ENCODE results near the gene ARF3. TPM values are rescaled to one million over a fixed set of nuclear protein-coding genes. Genes with fewer than 3 reads are reported as not detected.

ARF3 gene
- total RNA-seq, 1 experiment from 2014 or later: 224 TPM

DNA sequence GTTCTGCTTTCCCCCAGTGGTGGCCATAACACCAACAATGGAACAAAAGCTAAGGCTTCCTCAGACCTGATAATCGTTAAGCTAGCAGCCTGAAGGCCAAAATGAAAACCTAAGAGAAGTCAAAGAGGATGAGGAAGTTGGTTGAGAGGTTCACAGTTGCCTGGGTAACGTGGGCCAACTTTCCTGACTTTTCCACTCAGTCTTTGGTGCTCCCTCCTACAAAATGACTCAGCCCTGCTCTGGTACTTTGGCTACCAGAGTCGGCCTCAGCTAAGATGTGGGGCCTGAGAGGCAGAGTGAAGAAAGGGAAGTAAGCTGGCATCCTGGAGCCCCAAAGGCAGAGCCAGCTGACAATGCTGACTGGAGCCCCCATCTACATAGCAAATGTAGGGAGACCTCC lies 17.1 kb downstream of the ARF3 start:
- no peaks in the 10 kb centered on the region for H3K4me1 ChIP-seq (ENCODE audit: control insufficient read depth, insufficient read depth, low read length)
- peaks cover 9% of the 10 kb centered on the region for H3K36me3 ChIP-seq (ENCODE audit: control insufficient read depth, insufficient read depth, low read length)
- no peak for DNase-seq (ENCODE audit: low read depth, low spot score)
- ATAC-seq: no peak
- ChIA-PET CTCF (no interaction called here), POLR2A (no interaction called here)
- in situ Hi-C loops (cut with HindIII; ENCODE audit: low pct_unique_long_range_greater_than_20kb, low sequenced_read_pairs): no loop called here
- BruUV-seq (replicated peaks): no TSS peak
- no peak overlapping the region for H3K27ac ChIP-seq (ENCODE audit: low read length)
- H3K9me3 ChIP-seq (ENCODE audit: control insufficient read depth, insufficient read depth, low read depth, low read length): no peaks in the 10 kb centered on the region
- no peak overlapping the region for H3K4me3 ChIP-seq (ENCODE audit: low read depth in 2 of 2, low read length in 2 of 2)
- H3K27me3 ChIP-seq (ENCODE audit: control insufficient read depth, insufficient read depth, low read length): no peaks in the 10 kb centered on the region
- intact Hi-C loops (cut with micrococcal nuclease; ENCODE audit: unreplicated experiment): no loop called here
- TF ChIP-seq POLR2AphosphoS5 (IDR thresholded peaks at IDR 0.05; ENCODE audit: low read depth, low read length): no peak
- TF ChIP-seq TCF7L2 (IDR thresholded peaks at IDR 0.05; ENCODE audit: low read depth, low read length): 0 out of 2 replicates have a peak, but pooled peaks have one; percentile 15

DNA sequence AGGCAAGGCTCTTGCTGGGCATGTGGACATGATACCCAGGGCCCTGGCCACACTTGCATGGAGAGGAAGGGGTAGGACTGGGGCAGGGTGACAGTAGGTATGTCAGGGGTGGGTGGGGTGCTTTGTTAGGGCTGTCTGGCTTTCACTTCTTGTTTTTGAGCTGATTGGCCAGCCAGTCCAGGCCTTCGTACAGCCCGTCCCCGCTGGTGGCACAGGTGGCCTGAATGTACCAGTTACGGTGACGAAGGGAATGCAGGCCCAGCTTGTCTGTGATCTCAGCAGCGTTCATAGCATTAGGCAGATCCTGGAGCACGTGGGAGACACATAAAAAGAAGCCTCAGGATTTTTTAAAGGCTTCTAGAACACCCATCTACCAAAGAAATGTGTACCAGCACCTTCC lies 18.5 kb downstream of the ARF3 start:
- POLR2A ChIA-PET: no interaction called here
- H3K36me3 ChIP-seq (ENCODE audit: control insufficient read depth, insufficient read depth, low read length): peaks cover 9% of the 10 kb centered on the region
- intact Hi-C loops (cut with micrococcal nuclease; ENCODE audit: unreplicated experiment): no loop called here
- H3K27me3 ChIP-seq (ENCODE audit: control insufficient read depth, insufficient read depth, low read length): no peaks in the 10 kb centered on the region
- in situ Hi-C loops (cut with HindIII; ENCODE audit: low pct_unique_long_range_greater_than_20kb, low sequenced_read_pairs): no loop called here
- no peak overlapping the region for H3K4me3 ChIP-seq (ENCODE audit: low read depth in 2 of 2, low read length in 2 of 2)
- H3K9me3 ChIP-seq (ENCODE audit: control insufficient read depth, insufficient read depth, low read depth, low read length): no peaks in the 10 kb centered on the region
- no peak overlapping the region for H3K27ac ChIP-seq (ENCODE audit: low read length)
- BruUV-seq (replicated peaks): no TSS peak
- no peak for ATAC-seq
- no peaks in the 10 kb centered on the region for H3K4me1 ChIP-seq (ENCODE audit: control insufficient read depth, insufficient read depth, low read length)
- no peak for DNase-seq (ENCODE audit: low read depth, low spot score)
- TF ChIP-seq, protein P1, sequence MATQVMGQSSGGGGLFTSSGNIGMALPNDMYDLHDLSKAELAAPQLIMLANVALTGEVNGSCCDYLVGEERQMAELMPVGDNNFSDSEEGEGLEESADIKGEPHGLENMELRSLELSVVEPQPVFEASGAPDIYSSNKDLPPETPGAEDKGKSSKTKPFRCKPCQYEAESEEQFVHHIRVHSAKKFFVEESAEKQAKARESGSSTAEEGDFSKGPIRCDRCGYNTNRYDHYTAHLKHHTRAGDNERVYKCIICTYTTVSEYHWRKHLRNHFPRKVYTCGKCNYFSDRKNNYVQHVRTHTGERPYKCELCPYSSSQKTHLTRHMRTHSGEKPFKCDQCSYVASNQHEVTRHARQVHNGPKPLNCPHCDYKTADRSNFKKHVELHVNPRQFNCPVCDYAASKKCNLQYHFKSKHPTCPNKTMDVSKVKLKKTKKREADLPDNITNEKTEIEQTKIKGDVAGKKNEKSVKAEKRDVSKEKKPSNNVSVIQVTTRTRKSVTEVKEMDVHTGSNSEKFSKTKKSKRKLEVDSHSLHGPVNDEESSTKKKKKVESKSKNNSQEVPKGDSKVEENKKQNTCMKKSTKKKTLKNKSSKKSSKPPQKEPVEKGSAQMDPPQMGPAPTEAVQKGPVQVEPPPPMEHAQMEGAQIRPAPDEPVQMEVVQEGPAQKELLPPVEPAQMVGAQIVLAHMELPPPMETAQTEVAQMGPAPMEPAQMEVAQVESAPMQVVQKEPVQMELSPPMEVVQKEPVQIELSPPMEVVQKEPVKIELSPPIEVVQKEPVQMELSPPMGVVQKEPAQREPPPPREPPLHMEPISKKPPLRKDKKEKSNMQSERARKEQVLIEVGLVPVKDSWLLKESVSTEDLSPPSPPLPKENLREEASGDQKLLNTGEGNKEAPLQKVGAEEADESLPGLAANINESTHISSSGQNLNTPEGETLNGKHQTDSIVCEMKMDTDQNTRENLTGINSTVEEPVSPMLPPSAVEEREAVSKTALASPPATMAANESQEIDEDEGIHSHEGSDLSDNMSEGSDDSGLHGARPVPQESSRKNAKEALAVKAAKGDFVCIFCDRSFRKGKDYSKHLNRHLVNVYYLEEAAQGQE (IDR thresholded peaks at IDR 0.05; ENCODE audit: insufficient read depth in 1 of 2, low read depth in 2 of 2, low read length in 1 of 2): no peak
- no peak for TF ChIP-seq SIN3A (IDR thresholded peaks at IDR 0.05; ENCODE audit: borderline replicate concordance, insufficient read depth, low read depth, low read length)
- no peak for TF ChIP-seq TCF7L2 (IDR thresholded peaks at IDR 0.05; ENCODE audit: low read depth, low read length)
- no peak for TF ChIP-seq POLR2AphosphoS5 (IDR thresholded peaks at IDR 0.05; ENCODE audit: low read depth, low read length)
- TF ChIP-seq, protein P2, sequence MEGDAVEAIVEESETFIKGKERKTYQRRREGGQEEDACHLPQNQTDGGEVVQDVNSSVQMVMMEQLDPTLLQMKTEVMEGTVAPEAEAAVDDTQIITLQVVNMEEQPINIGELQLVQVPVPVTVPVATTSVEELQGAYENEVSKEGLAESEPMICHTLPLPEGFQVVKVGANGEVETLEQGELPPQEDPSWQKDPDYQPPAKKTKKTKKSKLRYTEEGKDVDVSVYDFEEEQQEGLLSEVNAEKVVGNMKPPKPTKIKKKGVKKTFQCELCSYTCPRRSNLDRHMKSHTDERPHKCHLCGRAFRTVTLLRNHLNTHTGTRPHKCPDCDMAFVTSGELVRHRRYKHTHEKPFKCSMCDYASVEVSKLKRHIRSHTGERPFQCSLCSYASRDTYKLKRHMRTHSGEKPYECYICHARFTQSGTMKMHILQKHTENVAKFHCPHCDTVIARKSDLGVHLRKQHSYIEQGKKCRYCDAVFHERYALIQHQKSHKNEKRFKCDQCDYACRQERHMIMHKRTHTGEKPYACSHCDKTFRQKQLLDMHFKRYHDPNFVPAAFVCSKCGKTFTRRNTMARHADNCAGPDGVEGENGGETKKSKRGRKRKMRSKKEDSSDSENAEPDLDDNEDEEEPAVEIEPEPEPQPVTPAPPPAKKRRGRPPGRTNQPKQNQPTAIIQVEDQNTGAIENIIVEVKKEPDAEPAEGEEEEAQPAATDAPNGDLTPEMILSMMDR (IDR thresholded peaks at IDR 0.05): no peak
- CTCF ChIA-PET: interaction anchor here (1.2 kb wide), 1 partner anchor 86 kb away, joined by 3 read pairs; no protein-coding TSS in a partner anchor

DNA sequence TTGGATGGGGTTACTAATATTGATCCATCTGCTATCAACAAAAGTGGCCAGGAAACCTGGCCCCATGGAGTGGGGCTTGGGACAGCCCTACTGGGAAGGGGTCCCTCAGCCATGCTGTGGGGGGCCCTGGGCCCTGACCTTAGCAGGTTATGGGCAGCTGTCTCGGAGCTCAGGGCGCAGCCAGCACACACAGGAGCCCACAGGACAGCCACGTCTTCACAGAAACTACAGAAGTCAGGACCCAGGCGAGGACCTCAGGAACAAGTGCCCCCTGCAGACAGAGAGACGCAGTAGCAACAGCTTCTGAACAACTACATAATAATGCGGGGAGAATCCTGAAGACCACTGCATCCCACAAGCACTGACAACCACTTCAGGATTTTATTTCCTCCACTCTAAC lies 20.1 kb downstream of the ARF3 start:
- no TSS peak for BruUV-seq (replicated peaks)
- POLR2A ChIA-PET: no interaction called here
- TF ChIP-seq, protein P1 (IDR thresholded peaks at IDR 0.05; ENCODE audit: insufficient read depth in 1 of 2, low read depth in 2 of 2, low read length in 1 of 2): no peak
- no peak for TF ChIP-seq TCF7L2 (IDR thresholded peaks at IDR 0.05; ENCODE audit: low read depth, low read length)
- no peak for TF ChIP-seq SIN3A (IDR thresholded peaks at IDR 0.05; ENCODE audit: borderline replicate concordance, insufficient read depth, low read depth, low read length)
- TF ChIP-seq, protein P2 (IDR thresholded peaks at IDR 0.05): no peak; the same call in 1 of the 2 replicates
- TF ChIP-seq POLR2AphosphoS5 (IDR thresholded peaks at IDR 0.05; ENCODE audit: low read depth, low read length): no peak

More for the DNA sequence above, 20.1 kb downstream of the ARF3 start:
- no peaks in the 10 kb centered on the region for H3K9me3 ChIP-seq (ENCODE audit: control insufficient read depth, insufficient read depth, low read depth, low read length)
- intact Hi-C loops (cut with micrococcal nuclease; ENCODE audit: unreplicated experiment) (no loop called here), in situ Hi-C loops (cut with HindIII; ENCODE audit: low pct_unique_long_range_greater_than_20kb, low sequenced_read_pairs) (no loop called here)
- DNase-seq (ENCODE audit: low read depth, low spot score) (no peak), ATAC-seq (peak; percentile 53; the same call in 1 of the 2 replicates)
- no peak overlapping the region for H3K27ac ChIP-seq (ENCODE audit: low read length)
- H3K4me1 ChIP-seq (ENCODE audit: control insufficient read depth, insufficient read depth, low read length): no peaks in the 10 kb centered on the region
- no peak overlapping the region for H3K4me3 ChIP-seq (ENCODE audit: low read depth in 2 of 2, low read length in 2 of 2)
- H3K27me3 ChIP-seq (ENCODE audit: control insufficient read depth, insufficient read depth, low read length): no peaks in the 10 kb centered on the region
- CTCF ChIA-PET: interaction anchor here (0.5 kb wide), 1 partner anchor 70 kb away, joined by 3 read pairs; no protein-coding TSS in a partner anchor
- peaks cover 12% of the 10 kb centered on the region for H3K36me3 ChIP-seq (ENCODE audit: control insufficient read depth, insufficient read depth, low read length)

Data from Panc1 (cell line).